Measurements from ENCODE around the gene COX7B2. TPM values are rescaled to one million over a fixed set of nuclear protein-coding genes. Genes with fewer than 3 reads are reported as not detected.

The COX7B2 gene
- total RNA-seq, 1 experiment from 2014 or later: not detected

- no TSS peak for BruUV-seq (replicated peaks)
- no peaks in the 10 kb centered on the region for H4K20me1 ChIP-seq (ENCODE audit: insufficient read depth)
- H3K36me3 ChIP-seq (ENCODE audit: control insufficient read depth in 1 of 2, insufficient read depth in 2 of 2, low read length in 2 of 2): no peaks in the 10 kb centered on the region
- no peak overlapping the region for H3K9ac ChIP-seq (ENCODE audit: low read length)
- H3K9me3 ChIP-seq (ENCODE audit: control insufficient read depth in 1 of 2, insufficient read depth in 1 of 2, low read depth in 1 of 2, low read length in 2 of 2): peaks cover 0 to 3% of the 10 kb centered on the region in 2 experiments; a peak in 1 of 4 replicates
- no peaks in the 10 kb centered on the region for H3K9me2 ChIP-seq (ENCODE audit: insufficient read depth)
- CTCF ChIA-PET: no interaction called here
- no peak overlapping the region for H3K4me2 ChIP-seq (ENCODE audit: low read length)
- RAD21 ChIA-PET (ENCODE audit: low non-redundant PET in 1 of 2, low total read pairs in 2 of 2, uncharacterized antibody in 2 of 2, unreplicated experiment in 2 of 2): no interaction called here
- no peak overlapping the region for H3K4me3 ChIP-seq (replicated peaks in 1 of 2; ENCODE audit: low read depth in 1 of 2, low read length in 2 of 2)
- no peaks in the 10 kb centered on the region for H3K4me1 ChIP-seq (ENCODE audit: control insufficient read depth in 1 of 2, insufficient read depth in 2 of 2, low read length in 2 of 2)
- no peaks in the 10 kb centered on the region for H3K79me2 ChIP-seq (ENCODE audit: insufficient read depth, low read length)
- DNase-seq (ENCODE audit: low read depth, low spot score) (no peak), ATAC-seq (no peak)
- H3K27ac ChIP-seq (ENCODE audit: low read depth, low read length): no peak overlapping the region
- H2AFZ ChIP-seq (ENCODE audit: low read depth, low read length, poor library complexity, severe bottlenecking): no peak overlapping the region
- TF ChIP-seq RAD21 (IDR thresholded peaks at IDR 0.05; ENCODE audit: low read depth) (no peak), YY1 (IDR thresholded peaks at IDR 0.05; ENCODE audit: extremely low read depth, insufficient replicate concordance, low read depth, low read length) (no peak), ZBTB33 (IDR thresholded peaks at IDR 0.05; ENCODE audit: extremely low read depth, insufficient replicate concordance, low read length) (no peak), POLR2AphosphoS5 (IDR thresholded peaks at IDR 0.05; ENCODE audit: low read depth, low read length) (no peak), SP1 (IDR thresholded peaks at IDR 0.05; ENCODE audit: low read depth) (no peak), TCF7L2 (IDR thresholded peaks at IDR 0.05; ENCODE audit: borderline replicate concordance, extremely low read depth, insufficient read depth, insufficient read length) (no peak), ELF1 (IDR thresholded peaks at IDR 0.05; ENCODE audit: borderline replicate concordance, low read depth) (no peak), ZNF274 (IDR thresholded peaks at IDR 0.05; ENCODE audit: low read depth, low read length) (no peak), REST (IDR thresholded peaks at IDR 0.05; ENCODE audit: low read depth) (no peak), SIN3A (IDR thresholded peaks at IDR 0.05; ENCODE audit: low read depth) (no peak), CTCF (IDR thresholded peaks at IDR 0.05 in 2 of 3, conservative IDR thresholded peaks at IDR 0.05 in 1 of 3; ENCODE audit: borderline replicate concordance in 1 of 3, insufficient read depth in 1 of 3, low read depth in 2 of 3, low read length in 2 of 3) (no peak), CBX3 (IDR thresholded peaks at IDR 0.05; ENCODE audit: low read depth) (no peak), SRF (IDR thresholded peaks at IDR 0.05; ENCODE audit: low read depth) (no peak), JUND (IDR thresholded peaks at IDR 0.05) (no peak)
- intact Hi-C loops (cut with micrococcal nuclease): loop anchor here (10.0 kb wide), 1 partner anchor 57 kb away; no protein-coding TSS in a partner anchor
- H3K27me3 ChIP-seq (ENCODE audit: insufficient read depth, low read length): no peaks in the 10 kb centered on the region
- POLR2A ChIA-PET: no interaction called here
Measured at GRCh38 chr4:46837639-46838038, 71.4 kb downstream of the COX7B2 start.

Measured in HCT116 (cell line).